Colonic mucosa (tissue), 4 donors: ENCODE results near the gene PAMR1. TPM values are rescaled to one million over a fixed set of nuclear protein-coding genes. Genes with fewer than 3 reads are reported as not detected.

Experiments used
- DNase-seq: peaks from one replicate; pipeline ENCODE4 v3.0.0-alpha.2; 2020
- H3K27ac ChIP-seq: fragments of 200-600 bp; one replicate; pipeline ENCODE4 v1.8.0; 2021
- H3K27me3 ChIP-seq: fragments of 200-600 bp; one replicate; pipeline ENCODE4 v1.8.0; 2021
- H3K36me3 ChIP-seq: fragments of 200-600 bp; one replicate; pipeline ENCODE4 v1.8.0; 2021
- H3K4me1 ChIP-seq: fragments of 200-600 bp; one replicate; pipeline ENCODE4 v1.8.0; 2021; ENCODE audit warnings: mild to moderate bottlenecking
- H3K4me3 ChIP-seq: fragments of 200-600 bp; one replicate; pipeline ENCODE4 v1.8.0; 2021
- H3K9ac ChIP-seq, 2 donors: one replicate each; pipeline ENCODE4 v1.7.0; 2013; ENCODE audit warnings: control low read depth in 2 of 2, low read depth in 2 of 2, low read length in 2 of 2
- H3K9me3 ChIP-seq: fragments of 200-600 bp; one replicate; pipeline ENCODE4 v1.8.0; 2021
- CTCF ChIP-seq: fragments of 200-600 bp; IDR thresholded peaks from one replicate; pipeline ENCODE4 v1.8.0; 2022; ENCODE audit warnings: antibody characterized with exemption, mild to moderate bottlenecking
- intact Hi-C: fragments of 100-400 bp; cut with DNase I; formaldehyde crosslinking; loops from one replicate; pipeline ENCODE4 v1.14.1; 2022
- total RNA-seq, 2 donors: library from RNA; stranded (reverse); fragmentation: NEBNext Ultra II Directional in 1 of 2; extraction: Animal tissue kit (Norgen Biotek cat#: 25700) in 1 of 2; gene quantifications; one replicate each; pipeline ENCODE4 v1.2.1, GENCODE V29; 2021
- donor health status: healthy.
- donor health status: DM: no; HTN: no; CAD: no.
- donor health status: DM: no; HTN: no; CAD: no.

PAMR1 gene
- total RNA-seq, 2 donors from 2014 or later, result 1.5 to 4.7 TPM

DNA sequence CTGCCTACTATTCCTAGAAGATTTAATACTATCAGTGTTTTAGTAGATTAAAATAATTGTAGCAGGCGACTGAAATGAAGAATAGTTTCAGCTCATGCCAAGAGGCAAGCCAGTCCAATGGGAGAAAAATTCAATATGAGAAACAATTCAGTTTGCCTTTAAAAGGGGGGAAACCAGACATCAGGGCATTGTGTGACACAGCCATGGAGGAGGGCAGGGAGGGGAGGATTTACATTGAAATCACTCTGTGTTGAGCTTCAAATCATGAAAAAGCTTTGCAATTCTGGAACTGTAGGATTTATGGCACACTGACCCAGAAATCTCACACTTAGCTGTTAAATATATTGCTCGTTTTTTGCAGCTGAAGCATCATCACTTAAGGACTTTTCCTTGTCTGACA is 110.6 kb downstream of the PAMR1 start:
- intact Hi-C loops, result no loop called here
- Histone ChIP-seq H3K27me3 (peaks cover 32% of the 10 kb centered on the region), H3K27ac (no peak overlapping the region)

GRCh38 chr11:35414311-35414710 is 111.1 kb downstream of the PAMR1 start:
- no peak overlapping the region for H3K4me3 ChIP-seq
- peaks cover 6% of the 10 kb centered on the region for H3K4me1 ChIP-seq
- H3K9ac ChIP-seq, result no peak overlapping the region
- peaks cover 28% of the 10 kb centered on the region for H3K27me3 ChIP-seq
- no peak for TF ChIP-seq CTCF
- no peak for DNase-seq
- intact Hi-C loops, result no loop called here
- H3K27ac ChIP-seq, result no peak overlapping the region
- no peaks in the 10 kb centered on the region for H3K36me3 ChIP-seq
- no peaks in the 10 kb centered on the region for H3K9me3 ChIP-seq

More for the DNA sequence above, 110.6 kb downstream of the PAMR1 start:
- no peak overlapping the region for H3K9ac ChIP-seq
- no peak overlapping the region for H3K4me3 ChIP-seq
- no peaks in the 10 kb centered on the region for H3K36me3 ChIP-seq
- DNase-seq, result no peak
- H3K4me1 ChIP-seq, result peaks cover 8% of the 10 kb centered on the region
- TF ChIP-seq CTCF, result no peak
- no peaks in the 10 kb centered on the region for H3K9me3 ChIP-seq

- DNase-seq, result no peak
- no peaks in the 10 kb centered on the region for H3K4me1 ChIP-seq
- TF ChIP-seq CTCF, result no peak
- no peaks in the 10 kb centered on the region for H3K36me3 ChIP-seq
- H3K9ac ChIP-seq, result no peak overlapping the region
- H3K9me3 ChIP-seq, result no peaks in the 10 kb centered on the region
- no peak overlapping the region for H3K4me3 ChIP-seq
- no peak overlapping the region for H3K27ac ChIP-seq
- intact Hi-C loops, result no loop called here
- H3K27me3 ChIP-seq, result peaks cover 21% of the 10 kb centered on the region
Observed at GRCh38 chr11:35413598-35413997, 111.8 kb downstream of the PAMR1 start.

DNA sequence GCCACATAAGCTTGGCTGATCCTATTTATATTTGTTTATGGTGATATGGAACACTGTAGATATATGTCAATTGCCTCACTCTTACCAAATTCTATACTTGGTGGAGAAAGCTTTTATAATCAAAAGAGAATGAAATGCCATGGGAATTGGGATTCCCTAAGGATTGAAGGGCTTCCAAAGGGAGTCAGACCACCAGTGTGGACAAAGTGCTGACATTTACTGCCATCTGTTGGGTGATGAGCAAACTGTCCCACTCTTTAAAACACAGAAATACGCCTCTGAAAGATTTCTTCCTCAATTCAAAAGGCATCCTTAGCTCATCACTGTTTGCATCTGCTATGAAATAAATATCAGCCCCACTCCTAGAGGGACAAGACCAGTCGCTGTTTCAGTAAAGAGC is 113.1 kb downstream of the PAMR1 start:
- Histone ChIP-seq H3K27ac (no peak overlapping the region), H3K9ac (no peak overlapping the region), H3K4me3 (no peak overlapping the region), H3K36me3 (no peaks in the 10 kb centered on the region), H3K4me1 (no peaks in the 10 kb centered on the region), H3K27me3 (peaks cover 10% of the 10 kb centered on the region), H3K9me3 (no peaks in the 10 kb centered on the region)
- intact Hi-C loops, result no loop called here
- no peak for DNase-seq
- no peak for TF ChIP-seq CTCF

DNA sequence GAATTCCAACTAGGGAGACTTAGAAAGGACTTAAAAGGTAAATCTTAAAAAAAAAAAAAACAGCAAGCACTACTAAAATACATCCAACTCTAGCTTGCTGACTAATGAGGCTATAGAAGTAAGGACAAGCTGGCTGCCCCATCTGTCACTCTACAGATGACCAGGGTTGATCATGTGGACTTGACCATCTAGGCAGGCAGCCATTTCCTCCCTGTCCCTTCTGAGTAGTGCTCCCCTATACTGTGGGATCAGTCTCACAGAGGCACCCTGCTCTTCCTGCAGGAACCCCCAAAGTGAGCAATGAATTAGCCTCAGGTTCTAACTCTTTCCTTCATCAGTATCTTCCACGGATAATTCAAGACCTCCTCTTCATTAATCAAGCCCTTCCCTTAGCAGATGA is 118.4 kb downstream of the PAMR1 start:
- intact Hi-C loops, result loop anchor here (10.0 kb wide), 1 partner anchor 78 kb away; no protein-coding TSS in a partner anchor
- Histone ChIP-seq H3K27me3 (no peaks in the 10 kb centered on the region), H3K4me3 (no peak overlapping the region), H3K36me3 (no peaks in the 10 kb centered on the region), H3K4me1 (no peaks in the 10 kb centered on the region), H3K9ac (no peak overlapping the region), H3K27ac (no peak overlapping the region), H3K9me3 (no peaks in the 10 kb centered on the region)
- DNase-seq, result no peak
- TF ChIP-seq CTCF, result no peak
